Stimulated activated CD8-positive, alpha-beta memory T cell treated with anti-CD3 and anti-CD28 coated beads, Interleukin-12 subunit alpha, Interleukin-12 subunit beta, amount 100 ng/mL, for 1 hour (primary cell): Measurements from ENCODE around the gene MOCS2.
A peak's percentile ranks its signal among the peaks of the same experiment; 100 is the strongest.
"Not testable (repeated sequence)": the region's sequence is repeated elsewhere in the genome, so short reads cannot be mapped to it uniquely, and the experiment has no call there.

Experiments used
- DNase-seq: peaks from one replicate; pipeline ENCODE4 v3.0.0-alpha.2; 2020; ENCODE audit warnings: low read depth

The MOCS2 gene

GRCh38 chr5:53109443-53110127 is at the start of gene MOCS2:
Gene MOCS2, minus strand, starts transcription at chr5:53109757. Its CDS starts 2,583 bp downstream, at chr5:53107174.
- peak; percentile 83 for DNase-seq

- no peak for DNase-seq
Measured at GRCh38 chr5:53151713-53152458, 42.3 kb upstream of the MOCS2 start.

- DNase-seq, result no peak
Measured at GRCh38 chr5:53133020-53133419, 23.5 kb upstream of the MOCS2 start.

GRCh38 chr5:53130266-53130665 is 20.7 kb upstream of the MOCS2 start:
- no peak for DNase-seq

GRCh38 chr5:53128481-53128880 is 18.9 kb upstream of the MOCS2 start:
- DNase-seq, result no peak

GRCh38 chr5:53127107-53127506 is 17.6 kb upstream of the MOCS2 start:
- DNase-seq, result no peak

GRCh38 chr5:53126521-53126920 is 17.0 kb upstream of the MOCS2 start:
- no peak for DNase-seq

- no peak for DNase-seq
Measured at GRCh38 chr5:53123702-53124101, 14.1 kb upstream of the MOCS2 start.

GRCh38 chr5:53120165-53120564 is 10.6 kb upstream of the MOCS2 start:
- no peak for DNase-seq

GRCh38 chr5:53118879-53119278 is 9.3 kb upstream of the MOCS2 start:
- DNase-seq, result no peak

- no peak for DNase-seq
Measured at GRCh38 chr5:53116597-53116996, 7.0 kb upstream of the MOCS2 start.

GRCh38 chr5:53114988-53115387 is 5.4 kb upstream of the MOCS2 start:
- no peak for DNase-seq

- DNase-seq, result no peak
Measured at GRCh38 chr5:53113947-53114346, 4.4 kb upstream of the MOCS2 start.

GRCh38 chr5:53112909-53113308 is 3.4 kb upstream of the MOCS2 start:
- DNase-seq, result no peak

- DNase-seq, result not testable (repeated sequence)
Measured at GRCh38 chr5:53112307-53112706, 2.8 kb upstream of the MOCS2 start.

- no peak for DNase-seq
Measured at GRCh38 chr5:53111139-53111538, 1.6 kb upstream of the MOCS2 start.

- DNase-seq, result no peak
Measured at GRCh38 chr5:53110156-53110555, 599 bp upstream of the MOCS2 start.

GRCh38 chr5:53109056-53109442 is 508 bp downstream of the MOCS2 start:
- DNase-seq, result no peak

- no peak for DNase-seq
Measured at GRCh38 chr5:53105611-53106300, 3.8 kb downstream of the MOCS2 start.

GRCh38 chr5:53100606-53101005 is 9.0 kb downstream of the MOCS2 start:
- DNase-seq, result no peak

GRCh38 chr5:53099546-53099945 is 10.0 kb downstream of the MOCS2 start:
- DNase-seq, result no peak

GRCh38 chr5:53095931-53096525 is 13.5 kb downstream of the MOCS2 start:
- DNase-seq, result peak; percentile 69

GRCh38 chr5:53095217-53095616 is 14.3 kb downstream of the MOCS2 start:
- DNase-seq, result no peak
